ENCODE measurements around the gene SATL1. TPM values are rescaled to one million over a fixed set of nuclear protein-coding genes. Genes with fewer than 3 reads are reported as not detected.
"Not testable (repeated sequence)": the region's sequence is repeated elsewhere in the genome, so short reads cannot be mapped to it uniquely, and the experiment has no call there.

Gene SATL1, protein sequence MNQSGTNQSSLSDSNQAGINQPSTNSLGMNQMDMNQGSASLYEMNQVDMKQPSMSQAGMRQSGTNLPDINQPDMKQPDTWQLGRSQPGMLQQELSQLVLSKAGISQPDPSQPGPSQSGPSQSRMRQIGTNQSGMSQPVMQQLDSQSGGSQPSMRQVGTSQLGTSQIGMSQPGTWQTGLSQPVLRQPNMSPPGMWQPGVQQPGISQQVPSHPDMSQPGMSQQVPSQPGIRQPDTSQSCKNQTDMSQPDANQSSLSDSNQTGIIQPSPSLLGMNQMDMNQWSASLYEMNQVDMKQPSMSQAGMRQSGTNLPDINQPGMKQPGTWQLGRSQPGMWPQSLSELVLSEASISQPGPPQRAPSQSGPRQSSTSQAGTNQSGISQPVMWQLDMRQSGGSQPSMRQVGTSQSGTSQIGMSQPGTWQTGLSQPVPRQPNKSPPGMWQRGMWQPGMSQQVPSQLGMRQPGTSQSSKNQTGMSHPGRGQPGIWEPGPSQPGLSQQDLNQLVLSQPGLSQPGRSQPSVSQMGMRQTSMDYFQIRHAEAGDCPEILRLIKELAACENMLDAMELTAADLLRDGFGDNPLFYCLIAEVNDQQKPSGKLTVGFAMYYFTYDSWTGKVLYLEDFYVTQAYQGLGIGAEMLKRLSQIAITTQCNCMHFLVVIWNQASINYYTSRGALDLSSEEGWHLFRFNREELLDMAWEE
- not detected for total RNA-seq

DNA sequence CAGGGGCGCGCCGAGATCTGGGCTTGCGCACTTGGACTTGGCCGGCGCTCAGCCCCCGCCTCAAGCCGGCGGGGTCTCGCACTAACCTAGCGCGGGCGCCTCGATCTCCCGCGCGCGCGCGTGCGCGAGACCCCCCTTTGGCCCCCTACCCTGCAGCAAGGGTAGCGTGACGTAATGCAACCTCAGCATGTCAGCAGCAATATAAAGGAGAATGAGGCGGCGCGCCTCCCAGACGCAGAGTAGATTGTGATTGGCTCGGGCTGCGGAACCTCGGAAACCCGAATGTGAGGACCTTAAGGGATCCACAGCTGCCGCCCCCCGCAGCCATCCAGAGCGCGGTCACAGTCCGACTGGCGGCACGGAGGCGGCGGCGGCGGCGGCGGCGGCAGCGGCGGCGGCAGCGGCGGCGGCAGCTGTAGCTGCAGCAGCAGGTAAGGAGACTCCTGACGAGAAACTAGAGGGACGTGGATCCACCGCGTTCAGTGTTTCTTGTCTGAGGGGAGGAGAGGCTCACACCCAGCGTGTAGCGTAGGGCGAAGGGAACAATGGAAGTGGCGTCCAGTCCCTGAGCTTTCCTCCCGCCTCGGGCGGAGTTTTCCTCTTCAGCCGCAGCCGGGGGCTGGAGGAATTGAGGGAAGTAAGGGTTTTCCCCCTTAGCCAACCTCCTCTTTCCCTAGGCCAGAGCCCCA is at the start of gene SATL1, which contains the start of gene ZNF711:
Gene SATL1, minus strand, starts transcription at position 19 of the 689 bp plus-strand sequence. CDS start 134,811 bp downstream, outside the sequence.
Gene ZNF711, plus strand, starts transcription at position 231 of the 689 bp plus-strand sequence. CDS start 3,582 bp downstream, outside the sequence.
- H3K27me3 ChIP-seq = no peaks in the 10 kb centered on the region
- H3K27ac ChIP-seq = peak within 1 kb of the TSS in 2 of 4 donors; percentile 42 to 47
- TF ChIP-seq EP300 (IDR thresholded peaks at IDR 0.05) = no peak
- TF ChIP-seq POLR2AphosphoS5 (IDR thresholded peaks at IDR 0.05) = no peak
- TF ChIP-seq, protein P1, sequence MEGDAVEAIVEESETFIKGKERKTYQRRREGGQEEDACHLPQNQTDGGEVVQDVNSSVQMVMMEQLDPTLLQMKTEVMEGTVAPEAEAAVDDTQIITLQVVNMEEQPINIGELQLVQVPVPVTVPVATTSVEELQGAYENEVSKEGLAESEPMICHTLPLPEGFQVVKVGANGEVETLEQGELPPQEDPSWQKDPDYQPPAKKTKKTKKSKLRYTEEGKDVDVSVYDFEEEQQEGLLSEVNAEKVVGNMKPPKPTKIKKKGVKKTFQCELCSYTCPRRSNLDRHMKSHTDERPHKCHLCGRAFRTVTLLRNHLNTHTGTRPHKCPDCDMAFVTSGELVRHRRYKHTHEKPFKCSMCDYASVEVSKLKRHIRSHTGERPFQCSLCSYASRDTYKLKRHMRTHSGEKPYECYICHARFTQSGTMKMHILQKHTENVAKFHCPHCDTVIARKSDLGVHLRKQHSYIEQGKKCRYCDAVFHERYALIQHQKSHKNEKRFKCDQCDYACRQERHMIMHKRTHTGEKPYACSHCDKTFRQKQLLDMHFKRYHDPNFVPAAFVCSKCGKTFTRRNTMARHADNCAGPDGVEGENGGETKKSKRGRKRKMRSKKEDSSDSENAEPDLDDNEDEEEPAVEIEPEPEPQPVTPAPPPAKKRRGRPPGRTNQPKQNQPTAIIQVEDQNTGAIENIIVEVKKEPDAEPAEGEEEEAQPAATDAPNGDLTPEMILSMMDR (IDR thresholded peaks at IDR 0.05) = no peak
- no peak for TF ChIP-seq POLR2A (IDR thresholded peaks at IDR 0.05)
- no peaks in the 10 kb centered on the region for H3K9me3 ChIP-seq
- no peaks in the 10 kb centered on the region for H3K36me3 ChIP-seq
- no peaks in the 10 kb centered on the region for H3K4me1 ChIP-seq
- peak; percentile 70 for ATAC-seq
- WGBS, 2 donors (ENCODE audit: low coverage in 1 of 2) = no CpG with 5 or more reads among the region's 65 CpGs
- H3K4me3 ChIP-seq = peak within 1 kb of the TSS; percentile 36 to 57

GRCh38 chrX:85288992-85289723 is 45.6 kb upstream of the SATL1 start:
- H3K27me3 ChIP-seq = no peaks in the 10 kb centered on the region
- TF ChIP-seq, protein P1 (IDR thresholded peaks at IDR 0.05) = no peak
- TF ChIP-seq POLR2A (IDR thresholded peaks at IDR 0.05) (no peak), POLR2AphosphoS5 (IDR thresholded peaks at IDR 0.05) (no peak), EP300 (IDR thresholded peaks at IDR 0.05) (no peak)
- H3K4me3 ChIP-seq = no peak overlapping the region
- no peaks in the 10 kb centered on the region for H3K36me3 ChIP-seq
- H3K9me3 ChIP-seq = no peaks in the 10 kb centered on the region
- WGBS, 2 donors (ENCODE audit: low coverage in 1 of 2) = 73 to 86% methylated on average over 3 to 5 of the region's 7 CpGs
- H3K27ac ChIP-seq = no peak overlapping the region
- ATAC-seq = no peak
- no peaks in the 10 kb centered on the region for H3K4me1 ChIP-seq

GRCh38 chrX:85285286-85285685 is 41.7 kb upstream of the SATL1 start:
- not testable (repeated sequence) for ATAC-seq, H3K9me3 ChIP-seq, H3K27ac ChIP-seq, H3K4me1 ChIP-seq, H3K4me3 ChIP-seq, H3K27me3 ChIP-seq, H3K36me3 ChIP-seq
- 71 to 95% methylated on average over 1 to 4 of the region's 6 CpGs for WGBS, 2 donors (ENCODE audit: low coverage in 1 of 2)

DNA sequence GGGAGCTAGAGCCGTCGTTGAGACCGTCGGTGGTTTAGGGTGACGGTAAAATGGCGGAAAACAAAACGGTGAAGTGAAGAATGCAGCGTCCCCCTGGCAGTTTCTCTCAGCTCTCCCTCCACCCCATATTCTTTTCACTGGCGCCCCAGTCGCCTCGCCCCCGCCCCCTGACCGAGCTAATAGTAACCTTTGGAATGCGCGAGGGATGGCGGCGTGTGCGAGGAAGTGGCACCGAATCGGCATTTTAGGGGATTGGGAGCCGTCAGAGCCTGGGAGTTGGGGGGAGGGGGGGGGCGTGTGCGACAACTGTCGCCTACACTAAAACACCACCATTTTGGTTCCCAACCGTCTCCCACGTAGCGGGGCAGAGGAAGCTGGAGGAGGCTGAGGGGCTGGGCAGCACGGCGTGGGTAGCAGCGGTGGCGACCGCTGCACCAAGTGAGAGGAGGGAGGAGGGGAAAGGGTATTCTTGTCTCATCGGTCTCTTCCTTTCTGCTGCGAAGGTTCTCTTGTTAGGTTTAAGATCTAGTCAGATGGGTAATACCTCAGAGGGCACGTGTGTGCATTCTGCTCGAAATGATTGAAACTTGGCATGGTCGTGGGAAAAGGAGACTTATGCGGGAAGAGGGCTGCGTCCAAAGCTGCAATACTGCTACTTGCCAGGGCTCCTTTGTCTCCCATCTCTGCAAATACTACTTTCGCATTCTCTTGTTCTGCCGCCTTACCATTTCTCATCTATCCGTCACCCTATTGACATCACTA is 1.1 kb upstream of the SATL1 start:
- TF ChIP-seq POLR2AphosphoS5 (IDR thresholded peaks at IDR 0.05) = no peak
- no peak for TF ChIP-seq POLR2A (IDR thresholded peaks at IDR 0.05)
- TF ChIP-seq EP300 (IDR thresholded peaks at IDR 0.05) = no peak
- TF ChIP-seq, protein P1 (IDR thresholded peaks at IDR 0.05) = no peak
- 0 to 23% methylated on average over 4 to 18 of the region's 42 CpGs for WGBS, 2 donors (ENCODE audit: low coverage in 1 of 2)
- Histone ChIP-seq H3K27me3 (no peaks in the 10 kb centered on the region), H3K36me3 (no peaks in the 10 kb centered on the region), H3K4me1 (no peaks in the 10 kb centered on the region), H3K9me3 (no peaks in the 10 kb centered on the region), H3K27ac (peak overlapping the region in 2 of 4 donors; percentile 42 to 47), H3K4me3 (peak overlapping the region; percentile 36 to 57)
- peak; percentile 32 for ATAC-seq

Measured in gastroesophageal sphincter (tissue), 4 donors.